GM19035 (cell line): Measurements from ENCODE around the gene C14orf132.

ENCODE experiments used
- ATAC-seq: cut with Tn5 transposase; IDR thresholded peaks from one replicate; pipeline ENCODE4 v1.9.1; 2021; ENCODE audit not compliant: unreplicated experiment

C14orf132 gene

DNA sequence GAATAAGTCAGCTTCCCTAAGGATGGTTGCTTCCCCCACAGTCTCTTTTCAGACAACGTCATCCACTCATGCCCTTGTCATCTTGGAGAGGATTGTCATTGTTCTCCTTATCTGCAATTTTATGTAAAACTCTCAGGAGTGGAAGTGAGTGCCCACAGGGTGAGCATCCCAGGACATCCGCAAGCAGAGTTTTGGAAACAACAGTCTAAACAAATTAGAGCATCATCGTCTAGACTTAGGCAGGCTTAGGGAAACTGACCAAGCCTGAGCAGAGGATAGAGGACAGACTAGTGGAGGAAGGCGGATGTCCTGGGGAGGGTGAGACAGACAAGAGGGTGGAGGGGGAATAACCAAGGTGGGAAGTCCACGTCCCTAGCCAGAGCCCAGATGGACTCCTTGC lies 101.8 kb downstream of the C14orf132 start:
- ATAC-seq: no peak
